SK-N-SH (cell line): ENCODE results near the gene ZBTB16. TPM values are rescaled to one million over a fixed set of nuclear protein-coding genes. Genes with fewer than 3 reads are reported as not detected.

Experiments
- CTCF ChIA-PET: fragments of 300-600, 350-600 bp; formaldehyde crosslinking; extraction: SDS; loops from one replicate; lab custom pipeline; 2021; lab: Yijun Ruan, JAX
- POLR2A ChIA-PET: fragments of 350-600 bp; sonication (Branson Sonifier 250); formaldehyde crosslinking; extraction: SDS; loops from one replicate; lab custom pipeline; 2020; ENCODE audit warnings: antibody characterized with exemption, inconsistent platforms; lab: Yijun Ruan, JAX
- DNase-seq: peaks from one replicate; pipeline ENCODE4 v3.0.0; 2012
- H2AFZ ChIP-seq: fragments of 200-600 bp; sonication (generic); 2 replicates; pipeline ENCODE4 v1.8.1; 2016; ENCODE audit warnings: antibody characterized with exemption, mild to moderate bottlenecking, low read depth
- H3F3A ChIP-seq: fragments of 200-600 bp; sonication (generic); replicated peaks from 2 replicates; pipeline ENCODE3; 2016; ENCODE audit warnings: antibody characterized with exemption, mild to moderate bottlenecking; ENCODE audit not compliant: insufficient read depth
- H3K27ac ChIP-seq, 2 experiments: fragments of 200-500 bp in 1 of 2; fragments of 200-600 bp in 1 of 2; sonication (Bioruptor generic) in 1 of 2; sonication (generic), shearing (Covaris generic) in 1 of 2; 2 replicates each; pipeline versions ENCODE4 v1.5.1 to v1.6.1; 2014 to 2016; ENCODE audit warnings: low read depth in 2 of 2, inconsistent platforms in 1 of 2, low read length in 1 of 2, mild to moderate bottlenecking in 1 of 2, mixed read lengths in 1 of 2
- H3K27me3 ChIP-seq: fragments of 200-600 bp; sonication (generic), shearing (Covaris generic); 2 replicates; pipeline ENCODE4 v1.6.1; 2016; ENCODE audit warnings: mixed run types; ENCODE audit not compliant: insufficient read depth
- H3K36me3 ChIP-seq, 2 experiments: fragments of 200-500 bp in 1 of 2; fragments of 200-600 bp in 1 of 2; sonication (Bioruptor generic) in 1 of 2; sonication (generic) in 1 of 2; replicated peaks in 1 of 2; 2 replicates each; pipeline versions ENCODE3 to v1.5.1; 2014 to 2016; ENCODE audit warnings: low read length in 1 of 2, mild to moderate bottlenecking in 1 of 2; ENCODE audit not compliant: insufficient read depth in 2 of 2, control insufficient read depth in 1 of 2
- H3K4me1 ChIP-seq, 2 experiments: fragments of 200-500 bp in 1 of 2; fragments of 200-600 bp in 1 of 2; sonication (Bioruptor generic) in 1 of 2; sonication (generic), shearing (Covaris generic) in 1 of 2; 2 replicates each; pipeline versions ENCODE4 v1.5.1 to v1.6.1; 2014 to 2016; ENCODE audit warnings: low read depth in 1 of 2, low read length in 1 of 2, mixed run types in 1 of 2; ENCODE audit not compliant: insufficient read depth in 2 of 2, control insufficient read depth in 1 of 2
- H3K4me2 ChIP-seq: fragments of 200-600 bp; sonication (generic), shearing (Covaris generic); 2 replicates; pipeline ENCODE4 v1.6.1; 2017; ENCODE audit warnings: mixed run types
- H3K4me3 ChIP-seq, 2 experiments: fragments of 200-500 bp in 1 of 2; fragments of 200-600 bp in 1 of 2; sonication (Bioruptor generic) in 1 of 2; sonication (generic), shearing (Covaris generic) in 1 of 2; 2 replicates each; pipeline versions ENCODE4 v1.5.1 to v1.8.1; 2014 to 2016; ENCODE audit warnings: low read depth in 2 of 2, inconsistent platforms in 1 of 2, low read length in 1 of 2, mild to moderate bottlenecking in 1 of 2, mixed read lengths in 1 of 2, moderate library complexity in 1 of 2
- H3K79me2 ChIP-seq: fragments of 200-600 bp; sonication (generic); 2 replicates; pipeline ENCODE4 v1.8.1; 2017; ENCODE audit warnings: mild to moderate bottlenecking; ENCODE audit not compliant: insufficient read depth
- H3K9ac ChIP-seq: fragments of 200-600 bp; sonication (generic); 2 replicates; pipeline ENCODE4 v1.6.1; 2017; ENCODE audit warnings: mixed run types
- H3K9me2 ChIP-seq: fragments of 200-600 bp; sonication (generic); 2 replicates; pipeline ENCODE4 v1.6.1; 2017; ENCODE audit warnings: mixed run types
- H3K9me3 ChIP-seq: fragments of 200-600 bp; sonication (generic); 2 replicates; pipeline ENCODE4 v1.6.1; 2017; ENCODE audit warnings: mixed run types, mild to moderate bottlenecking, moderate library complexity
- H4K20me1 ChIP-seq: fragments of 200-600 bp; sonication (generic); 2 replicates; pipeline ENCODE4 v1.6.1; 2017; ENCODE audit warnings: mild to moderate bottlenecking, mixed run types; ENCODE audit not compliant: insufficient read depth
- CHD2 ChIP-seq: fragments of 150-350 bp; IDR thresholded peaks from 2 replicates; pipeline ENCODE4 v1.6.1; 2018; ENCODE audit warnings: low read length; ENCODE audit not compliant: partially characterized antibody
- FOXJ3 ChIP-seq: sonication (generic); formaldehyde crosslinking; IDR thresholded peaks from 2 replicates; pipeline ENCODE4 v1.5.1; 2020; ENCODE audit warnings: mild to moderate bottlenecking, missing genetic modification reagents
- FOXM1 ChIP-seq: IDR thresholded peaks from 2 replicates; pipeline ENCODE4 v1.4.0; 2012; ENCODE audit warnings: low read depth, mild to moderate bottlenecking
- GATA2 ChIP-seq: sonication (generic); formaldehyde crosslinking; IDR thresholded peaks from 2 replicates; pipeline ENCODE4 v1.5.0; 2020; ENCODE audit warnings: mild to moderate bottlenecking, missing genetic modification reagents
- JUND ChIP-seq: IDR thresholded peaks from 2 replicates; pipeline ENCODE4 v1.4.0; 2012
- NFIC ChIP-seq: IDR thresholded peaks from 2 replicates; pipeline ENCODE4 v1.4.0; 2012; ENCODE audit warnings: borderline replicate concordance
- NRF1 ChIP-seq: IDR thresholded peaks from 2 replicates; pipeline ENCODE4 v1.6.1; 2012; ENCODE audit warnings: low read depth, mild to moderate bottlenecking, low read length
- PBX3 ChIP-seq: IDR thresholded peaks from 2 replicates; pipeline ENCODE4; 2012
- POLR2AphosphoS5 ChIP-seq: IDR thresholded peaks from 2 replicates; pipeline ENCODE4 v1.6.1; 2012; ENCODE audit warnings: low read depth, low read length
- RAD21 ChIP-seq: IDR thresholded peaks from 2 replicates; pipeline ENCODE4 v1.6.1; 2012; ENCODE audit warnings: mild to moderate bottlenecking, low read length
- REST ChIP-seq: IDR thresholded peaks from 2 replicates; pipeline ENCODE4 v1.6.1; 2012; ENCODE audit warnings: mild to moderate bottlenecking, low read depth, low read length, moderate library complexity
- RXRA ChIP-seq: IDR thresholded peaks from 2 replicates; pipeline ENCODE4 v1.4.0; 2012; ENCODE audit warnings: low read depth, mild to moderate bottlenecking, borderline replicate concordance
- SMC3 ChIP-seq: IDR thresholded peaks from 2 replicates; pipeline ENCODE4 v1.6.1; 2012; ENCODE audit warnings: low read depth, low read length, improper control_type of control experiment
- TAF1 ChIP-seq: IDR thresholded peaks from 2 replicates; pipeline ENCODE4 v1.6.1; 2012; ENCODE audit warnings: low read depth, mild to moderate bottlenecking, low read length, moderate library complexity, borderline replicate concordance
- TEAD4 ChIP-seq: IDR thresholded peaks from 2 replicates; pipeline ENCODE4 v1.4.0; 2012; ENCODE audit warnings: mild to moderate bottlenecking, borderline replicate concordance; ENCODE audit not compliant: insufficient read depth
- USF1 ChIP-seq: IDR thresholded peaks from 2 replicates; pipeline ENCODE4 v1.4.0; 2012; ENCODE audit warnings: low read depth, borderline replicate concordance
- WGBS: methylation state at CpG from one replicate; pipeline ENCODE4 v1.1.6; 2017; ENCODE audit warnings: low lambda C conversion rate; 5-methylcytosine and 5-hydroxymethylcytosine counted together
- polyA plus RNA-seq, 3 experiments: library from polyadenylated mRNA; depleted of rRNA; stranded (reverse); fragments of >200 nt; gene quantifications; 2 replicates each; pipeline ENCODE4 v1.2.3, GENCODE V29; 2012
- TF ChIP-seq, protein P1 (sequence below): fragments of 150-350 bp; IDR thresholded peaks from 2 replicates; pipeline ENCODE4 v1.6.1; 2016; ENCODE audit warnings: mild to moderate bottlenecking, low read depth, low read length
- TF ChIP-seq, protein P2 (sequence below): IDR thresholded peaks from 2 replicates; pipeline ENCODE4 v1.4.0; 2012; ENCODE audit warnings: low read depth

ZBTB16 gene
- polyA plus RNA-seq, 1 of the 3 experiments (the other 2 are of a cell fraction) = not detected

DNA sequence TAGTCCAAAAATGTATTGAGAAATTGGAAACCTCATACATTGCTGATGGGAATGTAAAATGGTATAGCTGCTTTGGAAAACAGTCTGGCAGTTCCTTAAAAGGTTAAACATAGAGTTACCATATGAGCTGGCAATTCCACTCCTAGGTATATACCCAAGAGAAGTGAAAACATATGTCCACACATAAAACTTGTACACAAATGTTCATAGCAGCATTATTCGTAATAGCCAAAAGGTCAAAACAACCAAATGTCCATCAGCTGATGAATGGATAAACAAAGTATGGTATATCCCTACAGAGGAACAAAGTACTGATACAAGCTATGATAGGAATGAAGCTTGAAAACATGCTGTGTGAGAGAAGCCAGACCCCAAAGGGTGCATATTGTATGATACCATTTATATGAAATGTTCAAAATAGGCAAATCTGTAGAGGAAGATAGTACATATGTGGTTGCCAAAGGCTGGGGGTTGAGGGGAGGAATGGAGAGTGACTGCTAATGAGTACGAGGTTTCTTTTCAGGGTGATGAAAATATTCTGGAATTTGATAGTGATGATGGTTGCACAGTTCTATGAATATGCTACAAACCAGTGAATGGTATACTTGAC, 85.8 kb downstream of the ZBTB16 start:
- WGBS = 30% methylated on average over 2 of the region's 2 CpGs
- H2AFZ ChIP-seq = no peak overlapping the region
- no peaks in the 10 kb centered on the region for H3K79me2 ChIP-seq
- DNase-seq = no peak
- CTCF ChIA-PET = interaction anchor here (0.9 to 1.6 kb wide), 5 partner anchors 36 to 249 kb away, joined by 3 read pairs; no protein-coding TSS in a partner anchor
- POLR2A ChIA-PET = no interaction called here
- H3K4me3 ChIP-seq = no peak overlapping the region
- no peaks in the 10 kb centered on the region for H3K9me2 ChIP-seq
- H3K36me3 ChIP-seq = no peaks in the 10 kb centered on the region
- no peaks in the 10 kb centered on the region for H3K9me3 ChIP-seq
- no peak overlapping the region for H3K27ac ChIP-seq
- H3K9ac ChIP-seq = no peak overlapping the region
- H3K4me1 ChIP-seq = peaks cover 0 to 14% of the 10 kb centered on the region in 2 experiments; a peak in 2 of 4 replicates
- H3K4me2 ChIP-seq = no peak overlapping the region
- peaks cover 3% of the 10 kb centered on the region for H3F3A ChIP-seq
- no peaks in the 10 kb centered on the region for H4K20me1 ChIP-seq
- peaks cover 40% of the 10 kb centered on the region for H3K27me3 ChIP-seq
- TF ChIP-seq PBX3 (no peak), REST (no peak), RXRA (no peak), FOXM1 (no peak), NRF1 (no peak), USF1 (no peak)
- TF ChIP-seq, protein P1, sequence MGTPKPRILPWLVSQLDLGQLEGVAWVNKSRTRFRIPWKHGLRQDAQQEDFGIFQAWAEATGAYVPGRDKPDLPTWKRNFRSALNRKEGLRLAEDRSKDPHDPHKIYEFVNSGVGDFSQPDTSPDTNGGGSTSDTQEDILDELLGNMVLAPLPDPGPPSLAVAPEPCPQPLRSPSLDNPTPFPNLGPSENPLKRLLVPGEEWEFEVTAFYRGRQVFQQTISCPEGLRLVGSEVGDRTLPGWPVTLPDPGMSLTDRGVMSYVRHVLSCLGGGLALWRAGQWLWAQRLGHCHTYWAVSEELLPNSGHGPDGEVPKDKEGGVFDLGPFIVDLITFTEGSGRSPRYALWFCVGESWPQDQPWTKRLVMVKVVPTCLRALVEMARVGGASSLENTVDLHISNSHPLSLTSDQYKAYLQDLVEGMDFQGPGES = no peak

GRCh38 chr11:114147375-114148012, 88.0 kb downstream of the ZBTB16 start:
- POLR2A ChIA-PET = no interaction called here
- TF ChIP-seq TAF1 (no peak), NFIC (no peak), POLR2AphosphoS5 (no peak), TEAD4 (no peak), RXRA (no peak), GATA2 (no peak), RAD21 (no peak), SMC3 (no peak), PBX3 (no peak), CHD2 (no peak), FOXJ3 (CRISPR knock-in tag) (no peak), JUND (no peak)
- TF ChIP-seq, protein P2, sequence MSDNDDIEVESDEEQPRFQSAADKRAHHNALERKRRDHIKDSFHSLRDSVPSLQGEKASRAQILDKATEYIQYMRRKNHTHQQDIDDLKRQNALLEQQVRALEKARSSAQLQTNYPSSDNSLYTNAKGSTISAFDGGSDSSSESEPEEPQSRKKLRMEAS = no peak

More at GRCh38 chr11:114147375-114148012, 88.0 kb downstream of the ZBTB16 start:
- CTCF ChIA-PET = interaction anchor here (0.7 to 1.9 kb wide), 3 partner anchors 11 to 114 kb away, joined by 3 to 6 read pairs (median 4); no protein-coding TSS in a partner anchor
- no peaks in the 10 kb centered on the region for H4K20me1 ChIP-seq
- peaks cover 3% of the 10 kb centered on the region for H3F3A ChIP-seq
- H3K27me3 ChIP-seq = peaks cover 38% of the 10 kb centered on the region
- H3K4me3 ChIP-seq = no peak overlapping the region
- H3K79me2 ChIP-seq = no peaks in the 10 kb centered on the region
- no peak overlapping the region for H3K27ac ChIP-seq
- no peak overlapping the region for H3K4me2 ChIP-seq
- H3K9me2 ChIP-seq = no peaks in the 10 kb centered on the region
- H3K4me1 ChIP-seq = peaks cover 0 to 11% of the 10 kb centered on the region in 2 experiments; a peak in 2 of 4 replicates
- WGBS = 48% methylated on average over 5 of the region's 5 CpGs
- no peak overlapping the region for H3K9ac ChIP-seq
- H3K9me3 ChIP-seq = no peaks in the 10 kb centered on the region
- no peak overlapping the region for H2AFZ ChIP-seq
- H3K36me3 ChIP-seq = no peaks in the 10 kb centered on the region
- DNase-seq = no peak
